SH-SY5Y (cell line): Measurements from ENCODE around the gene CTAG1A.

Experiments used
- GATA2 ChIP-seq: IDR thresholded peaks from 2 replicates; pipeline ENCODE4 v1.6.1; 2011; ENCODE audit warnings: mild to moderate bottlenecking, low read depth, low read length
- GATA3 ChIP-seq: IDR thresholded peaks from 2 replicates; pipeline ENCODE4 v1.6.1; 2011; ENCODE audit warnings: low read depth, mild to moderate bottlenecking, low read length, moderate library complexity

GRCh38 chrX:154540897-154541535, 43.9 kb upstream of the CTAG1A start:
- TF ChIP-seq GATA3 (no peak), GATA2 (no peak)
